HG03442 (cell line): ENCODE measurements around the gene GNGT1.
"Not testable (repeated sequence)": the region's sequence is repeated elsewhere in the genome, so short reads cannot be mapped to it uniquely, and the experiment has no call there.

Experiments used
- ATAC-seq: cut with Tn5 transposase; IDR thresholded peaks from one replicate; pipeline ENCODE4 v1.9.1; 2021; ENCODE audit warnings: mild to moderate bottlenecking, moderate library complexity; ENCODE audit not compliant: unreplicated experiment

Gene GNGT1

GRCh38 chr7:93902777-93903423, 3.5 kb upstream of the GNGT1 start:
- ATAC-seq, result no peak

- ATAC-seq, result no peak
These were observed 4.0 kb downstream of the GNGT1 start for GRCh38 chr7:93910076-93910994.

GRCh38 chr7:93911242-93911641, 4.9 kb downstream of the GNGT1 start:
- ATAC-seq, result not testable (repeated sequence)

GRCh38 chr7:93911661-93912060, 5.3 kb downstream of the GNGT1 start:
- ATAC-seq, result peak; percentile 65

GRCh38 chr7:93913197-93913596, 6.8 kb downstream of the GNGT1 start:
- ATAC-seq, result no peak

GRCh38 chr7:93914581-93915066, 8.3 kb downstream of the GNGT1 start:
- no peak for ATAC-seq

- not testable (repeated sequence) for ATAC-seq
These were observed 9.0 kb downstream of the GNGT1 start for GRCh38 chr7:93915206-93915842.

GRCh38 chr7:93915888-93916287, 9.5 kb downstream of the GNGT1 start:
- peak; percentile 56 for ATAC-seq

GRCh38 chr7:93916315-93916714, 9.9 kb downstream of the GNGT1 start:
- ATAC-seq, result not testable (repeated sequence)

- no peak for ATAC-seq
These were observed 14.3 kb downstream of the GNGT1 start for GRCh38 chr7:93920496-93921182.

- ATAC-seq, result no peak
These were observed 14.8 kb downstream of the GNGT1 start for GRCh38 chr7:93921186-93921585.

- peak; percentile 92 for ATAC-seq
These were observed 15.5 kb downstream of the GNGT1 start, which contains the start of gene GNG11 for GRCh38 chr7:93921607-93922566. Gene GNG11, plus strand, starts transcription at chr7:93921735. Its CDS starts 403 bp downstream, at chr7:93922138.

- no peak for ATAC-seq
These were observed 16.9 kb downstream of the GNGT1 start for GRCh38 chr7:93923296-93923695.

- ATAC-seq, result no peak
These were observed 17.6 kb downstream of the GNGT1 start for GRCh38 chr7:93923942-93924341.

GRCh38 chr7:93926800-93927199, 20.4 kb downstream of the GNGT1 start:
- no peak for ATAC-seq

- no peak for ATAC-seq
These were observed 21.2 kb downstream of the GNGT1 start for GRCh38 chr7:93927585-93927984.

GRCh38 chr7:93931655-93932054, 25.3 kb downstream of the GNGT1 start:
- no peak for ATAC-seq

- ATAC-seq, result no peak
These were observed 26.8 kb downstream of the GNGT1 start for GRCh38 chr7:93933156-93933555.

GRCh38 chr7:93935102-93935501, 28.7 kb downstream of the GNGT1 start:
- no peak for ATAC-seq

GRCh38 chr7:93937818-93938217, 31.5 kb downstream of the GNGT1 start:
- no peak for ATAC-seq
